Nephron (organoid): ENCODE results near the gene TSPAN15.
"Not testable (repeated sequence)": the region's sequence is repeated elsewhere in the genome, so short reads cannot be mapped to it uniquely, and the experiment has no call there.

ENCODE experiments used
- H3K27ac Mint-ChIP-seq, 3 experiments: 2 replicates each; pipeline ENCODE4 v1.8.0; 2020; ENCODE audit warnings: mixed read lengths in 3 of 3, mild to moderate bottlenecking in 2 of 3, moderate library complexity in 1 of 3
- H3K27me3 Mint-ChIP-seq: 2 replicates; pipeline ENCODE4 v1.8.0; 2021; ENCODE audit warnings: low read depth, mild to moderate bottlenecking, moderate library complexity, mixed read lengths
- H3K36me3 Mint-ChIP-seq: 2 replicates; pipeline ENCODE4 v1.8.0; 2020; ENCODE audit warnings: low read depth, mixed read lengths
- H3K4me1 Mint-ChIP-seq: 2 replicates; pipeline ENCODE4 v1.8.0; 2020; ENCODE audit warnings: mixed read lengths
- H3K4me3 Mint-ChIP-seq, 3 experiments: 2 replicates each; pipeline ENCODE4 v1.8.0; 2020; ENCODE audit warnings: mild to moderate bottlenecking in 3 of 3, mixed read lengths in 3 of 3, moderate library complexity in 2 of 3
- H3K9me3 Mint-ChIP-seq: 2 replicates; pipeline ENCODE4 v1.8.0; 2020; ENCODE audit warnings: mixed read lengths
- CTCF ChIP-seq, 3 experiments: fragments of 200-600 bp; sonication (generic); IDR thresholded peaks; one replicate each; pipeline ENCODE4 v1.5.0; 2021; ENCODE audit warnings: antibody characterized with exemption in 3 of 3; ENCODE audit not compliant: unreplicated experiment in 3 of 3

TSPAN15 gene

GRCh38 chr10:69443354-69443753 is 7.9 kb upstream of the TSPAN15 start:
- Mint-ChIP-seq H3K4me3 (no peak overlapping the region), H3K27ac (no peak overlapping the region), H3K27me3 (peaks cover 9% of the 10 kb centered on the region), H3K36me3 (no peaks in the 10 kb centered on the region), H3K4me1 (peaks cover 18% of the 10 kb centered on the region), H3K9me3 (no peaks in the 10 kb centered on the region)
- no peak for TF ChIP-seq CTCF (IDR thresholded peaks at IDR 0.05; ENCODE audit: unreplicated experiment in 3 of 3)

DNA sequence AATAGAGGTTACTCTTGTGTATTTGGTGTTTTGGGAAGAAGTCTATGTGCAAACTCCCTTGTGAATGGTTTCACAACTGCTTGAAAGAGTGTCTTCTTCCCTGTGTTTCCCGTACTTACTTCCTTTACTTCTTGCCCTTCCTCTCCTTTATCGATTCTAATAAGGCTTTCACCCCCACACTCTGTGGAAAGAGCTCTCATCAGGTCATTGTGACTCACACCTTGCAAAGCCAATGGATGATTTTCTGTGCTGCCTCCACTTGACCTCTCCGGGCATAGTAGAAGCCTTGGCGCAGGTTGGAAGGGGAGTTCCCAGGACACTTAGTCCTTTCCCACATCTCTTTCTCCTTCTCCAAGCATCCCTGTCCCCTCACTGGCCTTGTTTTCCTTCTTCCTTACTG is 6.2 kb upstream of the TSPAN15 start:
- Mint-ChIP-seq H3K36me3 (no peaks in the 10 kb centered on the region), H3K4me3 (no peak overlapping the region), H3K4me1 (peaks cover 8% of the 10 kb centered on the region), H3K9me3 (no peaks in the 10 kb centered on the region), H3K27me3 (peaks cover 12% of the 10 kb centered on the region), H3K27ac (no peak overlapping the region)
- no peak for TF ChIP-seq CTCF (IDR thresholded peaks at IDR 0.05; ENCODE audit: unreplicated experiment in 3 of 3)

DNA sequence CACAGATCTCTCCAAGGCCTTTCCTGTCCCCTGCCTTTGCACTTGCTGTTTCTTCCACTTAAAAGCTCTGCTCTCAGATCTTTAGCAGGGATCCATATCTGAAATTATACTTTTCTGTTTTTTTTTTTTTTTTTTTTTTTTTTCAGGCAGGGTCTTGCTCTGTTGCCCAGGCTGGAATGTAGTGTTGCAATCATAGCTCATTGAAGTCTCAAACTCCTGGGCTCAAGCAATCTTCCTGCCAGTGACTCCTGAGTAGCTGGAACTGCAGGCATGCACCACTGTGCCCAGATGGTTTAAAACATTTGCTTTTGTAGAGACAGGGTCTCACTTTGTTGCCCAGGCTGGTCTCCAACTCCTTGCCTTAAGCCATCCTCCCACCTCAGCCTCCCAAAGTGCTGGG is 5.0 kb upstream of the TSPAN15 start:
- H3K4me3 Mint-ChIP-seq, result no peak overlapping the region
- H3K4me1 Mint-ChIP-seq, result peaks cover 11% of the 10 kb centered on the region
- H3K9me3 Mint-ChIP-seq, result no peaks in the 10 kb centered on the region
- no peak overlapping the region for H3K27ac Mint-ChIP-seq
- H3K36me3 Mint-ChIP-seq, result no peaks in the 10 kb centered on the region
- TF ChIP-seq CTCF (IDR thresholded peaks at IDR 0.05; ENCODE audit: unreplicated experiment in 3 of 3), result no peak
- H3K27me3 Mint-ChIP-seq, result peaks cover 18% of the 10 kb centered on the region

DNA sequence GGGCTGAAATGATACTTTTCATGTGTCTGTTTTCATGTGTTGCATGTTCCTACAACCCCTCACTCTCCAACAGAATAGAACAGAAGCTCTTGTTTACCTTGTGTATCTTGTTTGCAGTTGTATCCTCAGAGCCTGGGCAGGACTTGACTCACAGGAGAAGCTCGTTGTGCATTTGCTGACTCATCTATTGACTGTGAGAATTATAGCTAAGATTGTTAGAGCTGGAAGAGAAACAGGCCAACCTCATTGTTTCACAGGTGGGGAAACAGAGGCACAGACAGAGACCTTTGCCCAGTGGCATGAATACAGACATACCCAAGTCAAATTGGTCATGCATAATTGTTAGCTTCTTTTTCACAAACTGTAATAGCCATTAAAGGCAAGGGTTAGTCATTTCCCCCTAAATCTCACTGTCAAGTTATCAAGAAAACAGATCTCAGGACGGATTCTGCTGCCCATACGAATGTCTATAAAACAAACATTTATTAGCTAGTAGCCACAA is 4.6 kb upstream of the TSPAN15 start:
- peaks cover 17% of the 10 kb centered on the region for H3K27me3 Mint-ChIP-seq
- no peaks in the 10 kb centered on the region for H3K36me3 Mint-ChIP-seq
- no peak overlapping the region for H3K4me3 Mint-ChIP-seq
- no peak overlapping the region for H3K27ac Mint-ChIP-seq
- H3K9me3 Mint-ChIP-seq, result no peaks in the 10 kb centered on the region
- peaks cover 11% of the 10 kb centered on the region for H3K4me1 Mint-ChIP-seq
- no peak for TF ChIP-seq CTCF (IDR thresholded peaks at IDR 0.05; ENCODE audit: unreplicated experiment in 3 of 3)

DNA sequence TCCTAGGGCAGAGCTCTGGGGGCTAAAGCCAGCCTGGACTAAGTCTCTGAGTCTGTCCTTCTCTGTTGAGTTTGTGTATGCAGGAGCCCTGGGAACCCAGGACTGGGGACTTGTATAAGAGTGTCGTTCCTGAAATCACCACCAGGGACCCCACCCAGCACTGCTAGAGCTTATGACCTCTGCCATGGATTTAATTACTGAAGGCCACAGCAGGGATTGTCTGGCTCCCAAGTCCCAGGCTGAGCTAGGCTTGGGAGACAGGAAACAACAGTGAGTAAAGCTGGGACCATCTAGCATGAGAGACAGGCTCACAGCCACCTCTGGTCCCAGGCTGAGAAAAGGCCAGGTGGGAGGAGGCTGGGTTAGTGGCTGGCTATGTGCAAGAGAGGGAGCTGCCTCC is 1.4 kb upstream of the TSPAN15 start:
- Mint-ChIP-seq H3K27me3 (peaks cover 37% of the 10 kb centered on the region), H3K4me1 (peaks cover 11% of the 10 kb centered on the region), H3K9me3 (no peaks in the 10 kb centered on the region), H3K4me3 (peak overlapping the region; percentile 53 to 63 (median 60)), H3K27ac (peak overlapping the region in 1 of 3 experiments; percentile 74), H3K36me3 (no peaks in the 10 kb centered on the region)
- peak; percentile 33 to 57 (median 43) for TF ChIP-seq CTCF (IDR thresholded peaks at IDR 0.05; ENCODE audit: unreplicated experiment in 3 of 3)

DNA sequence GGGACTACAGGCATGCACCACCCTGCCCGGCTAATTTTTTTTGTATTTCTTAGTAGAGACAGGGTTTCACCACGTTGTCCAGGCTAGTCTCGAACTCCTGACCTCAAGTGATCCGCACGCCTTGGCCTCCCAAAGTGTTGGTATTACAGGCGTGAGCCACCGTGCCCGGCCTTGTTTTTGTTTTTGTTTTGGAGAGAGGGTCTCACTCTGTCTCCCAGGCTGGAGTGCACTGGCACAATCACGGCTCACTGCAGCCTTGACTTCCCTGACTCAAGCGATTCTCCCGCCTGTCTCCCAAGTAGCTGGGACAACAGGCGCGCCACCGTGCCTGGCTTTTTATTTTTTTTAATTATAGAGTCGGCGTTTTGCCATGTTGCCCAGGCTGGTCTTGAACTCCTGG is 870 bp upstream of the TSPAN15 start:
- Mint-ChIP-seq H3K27me3 (peaks cover 32% of the 10 kb centered on the region), H3K27ac (peak overlapping the region in 1 of 3 experiments; percentile 84), H3K4me1 (peaks cover 11% of the 10 kb centered on the region), H3K4me3 (peak overlapping the region in 1 of 3 experiments; percentile 92)
- not testable (repeated sequence) for H3K36me3 Mint-ChIP-seq, H3K9me3 Mint-ChIP-seq
